IMR-90 (cell line): ENCODE results near the gene TNKS1BP1. TPM values are rescaled to one million over a fixed set of nuclear protein-coding genes. Genes with fewer than 3 reads are reported as not detected.
A peak's percentile ranks its signal among the peaks of the same experiment; 100 is the strongest.

ENCODE experiments used
- ATAC-seq: fragments of 200-7000 bp; cut with Tn5 transposase; 2 replicates; pipeline ENCODE4 v1.9.1; 2020; ENCODE audit warnings: low read depth, mild to moderate bottlenecking, moderate library complexity
- BruUV-seq: library from RNA; stranded (reverse); fragments of 400-500 nt; replicated peaks from 2 replicates; lab custom pipeline; 2021; lab: Mats Ljungman, UMichigan
- CTCF ChIA-PET: fragments of 300-600 bp; formaldehyde crosslinking; extraction: SDS; loops from one replicate; lab custom pipeline; 2021; ENCODE audit warnings: antibody characterized with exemption; lab: Yijun Ruan, JAX
- POLR2A ChIA-PET: fragments of 300-600 bp; sonication (Branson Sonifier 250); formaldehyde crosslinking; loops from one replicate; lab custom pipeline; 2022; ENCODE audit warnings: antibody characterized with exemption; ENCODE audit not compliant: unreplicated experiment; lab: Charles Lee
- DNase-seq: peaks from one replicate; pipeline ENCODE4 v3.0.0; 2013
- H2AFZ ChIP-seq: replicated peaks from 2 replicates; pipeline ENCODE3; 2013; ENCODE audit warnings: low read length, mild to moderate bottlenecking; ENCODE audit not compliant: poor library complexity
- H2AK5ac ChIP-seq: 2 replicates; pipeline ENCODE4 v1.6.1; 2013; ENCODE audit warnings: low read depth, low read length, inconsistent platforms
- H2AK9ac ChIP-seq: replicated peaks from 2 replicates; pipeline ENCODE3; 2013; ENCODE audit warnings: mild to moderate bottlenecking, low read depth, low read length, moderate library complexity; ENCODE audit not compliant: poor library complexity
- H2BK120ac ChIP-seq: 2 replicates; pipeline ENCODE4 v1.6.1; 2013; ENCODE audit warnings: low read depth, low read length, inconsistent platforms
- H2BK15ac ChIP-seq: 3 replicates; pipeline ENCODE4 v1.6.1; 2013; ENCODE audit warnings: low read depth, low read length, inconsistent platforms
- H2BK20ac ChIP-seq: 2 replicates; pipeline ENCODE4 v1.6.1; 2013; ENCODE audit warnings: low read depth, mild to moderate bottlenecking, inconsistent platforms, low read length, moderate library complexity
- H2BK5ac ChIP-seq: 2 replicates; pipeline ENCODE4 v1.6.1; 2013; ENCODE audit warnings: mild to moderate bottlenecking, low read depth, low read length, inconsistent platforms; ENCODE audit not compliant: poor library complexity, severe bottlenecking
- H3K14ac ChIP-seq: replicated peaks from 2 replicates; pipeline ENCODE4 v1.6.1; 2013; ENCODE audit warnings: low read depth, low read length, inconsistent platforms
- H3K18ac ChIP-seq: 2 replicates; pipeline ENCODE4 v1.6.1; 2013; ENCODE audit warnings: low read depth, low read length, control low read depth
- H3K23ac ChIP-seq: 2 replicates; pipeline ENCODE4 v1.6.1; 2013; ENCODE audit warnings: low read depth, low read length, inconsistent platforms
- H3K27ac ChIP-seq: 2 replicates; pipeline ENCODE4 v1.5.1; 2013; ENCODE audit warnings: mild to moderate bottlenecking, control low read depth, low read length; ENCODE audit not compliant: insufficient read depth
- H3K27me3 ChIP-seq: 2 replicates; pipeline ENCODE4 v1.6.1; 2013; ENCODE audit warnings: low read length; ENCODE audit not compliant: control insufficient read depth, insufficient read depth
- H3K36me3 ChIP-seq: 2 replicates; pipeline ENCODE4 v1.6.1; 2013; ENCODE audit warnings: low read length, mixed read lengths; ENCODE audit not compliant: control insufficient read depth, insufficient read depth
- H3K4ac ChIP-seq: 2 replicates; pipeline ENCODE4 v1.6.1; 2013; ENCODE audit warnings: low read depth, low read length, inconsistent platforms
- H3K4me1 ChIP-seq: 2 replicates; pipeline ENCODE4 v1.6.1; 2013; ENCODE audit warnings: low read length, mixed read lengths; ENCODE audit not compliant: control insufficient read depth, insufficient read depth
- H3K4me2 ChIP-seq: 2 replicates; pipeline ENCODE4 v1.6.1; 2013; ENCODE audit warnings: low read depth, mild to moderate bottlenecking, control low read depth, low read length, moderate library complexity
- H3K4me3 ChIP-seq: 2 replicates; pipeline ENCODE4 v1.5.1; 2013; ENCODE audit warnings: low read depth, mild to moderate bottlenecking, control low read depth, low read length, moderate library complexity; ENCODE audit not compliant: insufficient read depth
- H3K56ac ChIP-seq: 2 replicates; pipeline ENCODE4 v1.6.1; 2013; ENCODE audit warnings: low read length, inconsistent platforms; ENCODE audit not compliant: insufficient read depth; ENCODE audit errors: extremely low read depth
- H3K79me1 ChIP-seq, 2 experiments: 2 replicates each; pipeline ENCODE4 v1.6.1; 2013; ENCODE audit warnings: low read length in 2 of 2, inconsistent platforms in 1 of 2, low read depth in 1 of 2
- H3K9ac ChIP-seq: 2 replicates; pipeline ENCODE4 v1.6.1; 2013; ENCODE audit warnings: low read depth, low read length, control low read depth
- H3K9me1 ChIP-seq: 2 replicates; pipeline ENCODE4 v1.6.1; 2013; ENCODE audit warnings: low read length, inconsistent platforms; ENCODE audit not compliant: insufficient read depth
- H3K9me3 ChIP-seq: 2 replicates; pipeline ENCODE4 v1.6.1; 2013; ENCODE audit warnings: low read length; ENCODE audit not compliant: control insufficient read depth, insufficient read depth
- H4K20me1 ChIP-seq: 2 replicates; pipeline ENCODE4 v1.6.1; 2013; ENCODE audit warnings: low read length, inconsistent platforms; ENCODE audit not compliant: insufficient read depth
- H4K5ac ChIP-seq: 2 replicates; pipeline ENCODE4 v1.6.1; 2013; ENCODE audit warnings: mild to moderate bottlenecking, low read depth, low read length, control low read depth
- H4K8ac ChIP-seq, 2 experiments: 2 replicates each; pipeline ENCODE4 v1.6.1; 2013; ENCODE audit warnings: low read depth in 2 of 2, low read length in 2 of 2, control low read depth in 1 of 2, inconsistent platforms in 1 of 2
- H4K91ac ChIP-seq: 2 replicates; pipeline ENCODE4 v1.6.1; 2013; ENCODE audit warnings: low read depth, low read length, inconsistent platforms; ENCODE audit not compliant: insufficient read depth
- CEBPB ChIP-seq: IDR thresholded peaks from 2 replicates; pipeline ENCODE4 v1.6.1; 2012; ENCODE audit warnings: low read depth, low read length, improper control_type of control experiment
- CHD1 ChIP-seq: IDR thresholded peaks from 2 replicates; pipeline ENCODE4 v1.6.1; 2012; ENCODE audit warnings: low read depth, low read length, improper control_type of control experiment
- MAFK ChIP-seq: IDR thresholded peaks from 2 replicates; pipeline ENCODE4 v1.6.1; 2012; ENCODE audit warnings: low read depth, low read length, improper control_type of control experiment
- MAZ ChIP-seq: IDR thresholded peaks from 2 replicates; pipeline ENCODE4 v1.6.1; 2012; ENCODE audit warnings: low read depth, mild to moderate bottlenecking, low read length, improper control_type of control experiment, moderate library complexity, borderline replicate concordance
- RFX5 ChIP-seq: IDR thresholded peaks from 2 replicates; pipeline ENCODE4 v1.8.0; 2012; ENCODE audit warnings: low read depth, mild to moderate bottlenecking, low read length, moderate library complexity
- USF2 ChIP-seq: fragments of 150-350 bp; IDR thresholded peaks from 2 replicates; pipeline ENCODE4 v1.6.1; 2017; ENCODE audit warnings: mild to moderate bottlenecking, antibody characterized with exemption, low read length, low read depth
- WGBS, 2 experiments: methylation state at CpG; one replicate each; pipeline versions ENCODE4 v1.1.5 to v1.1.7; 2013; ENCODE audit warnings: missing lambda C conversion rate in 2 of 2; ENCODE audit not compliant: insufficient read length in 1 of 2; ENCODE audit errors: extremely low coverage in 2 of 2; 5-methylcytosine and 5-hydroxymethylcytosine counted together
- dilution Hi-C: fragments of 300-500 bp; cut with HindIII; formaldehyde crosslinking; loops from one replicate; pipeline ENCODE4 v1.14.3; 2018; ENCODE audit warnings: low sequenced_read_pairs; ENCODE audit not compliant: unreplicated experiment
- in situ Hi-C: fragments of 300-500 bp; cut with MboI; formaldehyde crosslinking; loops from 3 replicates; pipeline ENCODE4 v1.14.3; 2019; ENCODE audit warnings: low sequenced_read_pairs, inconsistent platforms, mixed read lengths
- intact Hi-C: fragments of 100-400 bp; cut with micrococcal nuclease; formaldehyde crosslinking; loops from 2 replicates; pipeline ENCODE4 v1.10.0; 2022
- polyA plus RNA-seq, 3 experiments: library from polyadenylated mRNA; depleted of rRNA; stranded (reverse); fragments of >200 nt; gene quantifications; 2 replicates each; pipeline ENCODE4 v1.2.3, GENCODE V29; 2012; ENCODE audit warnings: low replicate concordance in 1 of 3
- total RNA-seq: library from RNA; depleted of rRNA; stranded (reverse); fragments of >200 nt; gene quantifications from 2 replicates; pipeline ENCODE4 v1.2.3, GENCODE V29; 2012

Gene TNKS1BP1
- total and polyA plus RNA-seq, 2 of the 4 experiments (the other 2 are of a cell fraction) = 31.7 to 71.4 TPM

- TF ChIP-seq RFX5 (no peak), CEBPB (no peak), CHD1 (no peak), MAZ (no peak)
These were observed 49.2 kb downstream of the TNKS1BP1 start (continued) for GRCh38 chr11:57275582-57275981.

DNA sequence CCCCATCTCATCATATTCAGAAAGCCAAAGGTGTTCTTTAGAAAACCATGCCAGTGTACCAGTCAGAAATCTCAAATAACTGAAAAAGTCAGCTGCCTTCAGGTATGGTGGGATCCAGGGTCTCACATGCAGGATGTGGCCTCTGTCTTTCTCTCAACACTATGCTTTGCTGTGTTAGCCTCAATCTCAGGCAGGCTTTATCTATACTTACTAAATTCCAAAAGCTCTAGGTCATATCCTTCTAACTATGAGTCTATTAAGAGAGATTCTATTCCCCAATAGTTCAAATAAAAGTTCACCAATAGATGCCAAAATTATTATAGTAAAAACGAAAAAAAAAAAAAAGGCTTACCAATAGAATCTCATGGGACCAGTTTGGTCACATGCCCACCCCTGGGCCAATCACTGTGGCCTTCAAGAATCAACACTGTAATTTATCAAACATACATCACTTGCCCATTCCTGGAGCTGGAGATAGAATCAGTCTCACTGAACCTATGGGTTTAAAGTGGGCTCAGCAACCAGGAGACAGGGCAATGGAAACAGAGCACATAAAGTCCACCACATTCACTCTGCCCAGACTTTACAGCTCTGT lies 49.8 kb downstream of the TNKS1BP1 start:
- Histone ChIP-seq H2AFZ (peak overlapping the region; percentile 49), H3K9ac (no peak overlapping the region), H3K9me3 (peaks cover 5% of the 10 kb centered on the region), H2BK15ac (peak overlapping the region; percentile 82; the same call in 2 of the 3 replicates), H3K36me3 (no peaks in the 10 kb centered on the region), H2BK20ac (peak overlapping the region; percentile 88), H3K14ac (peak overlapping the region; percentile 38), H3K9me1 (peaks cover 11% of the 10 kb centered on the region), H2BK5ac (peak overlapping the region; percentile 12), H3K27ac (peak overlapping the region; percentile 17; the same call in 1 of the 2 replicates), H2AK9ac (no peak overlapping the region), H3K4me1 (peaks cover 25% of the 10 kb centered on the region), H4K5ac (peak overlapping the region; percentile 52), H2BK120ac (peak overlapping the region; percentile 76), H3K79me1 (no peaks in the 10 kb centered on the region), H3K18ac (peak overlapping the region; percentile 65), H4K20me1 (no peaks in the 10 kb centered on the region), H4K8ac (peak overlapping the region; percentile 23 to 70; a peak in 2 of 4 replicates), H3K23ac (peak overlapping the region; percentile 8; the same call in 1 of the 2 replicates), H3K4ac (peak overlapping the region; percentile 64), H3K4me3 (no peak overlapping the region), H3K56ac (no peak overlapping the region), H2AK5ac (peak overlapping the region; percentile 56; the same call in 1 of the 2 replicates), H3K27me3 (no peaks in the 10 kb centered on the region), H4K91ac (peak overlapping the region; percentile 30; the same call in 1 of the 2 replicates), H3K4me2 (no peak overlapping the region)
- intact Hi-C loops = no loop called here
- ATAC-seq = 0 out of 2 replicates have a peak, but pooled peaks have one; percentile 10
- ChIA-PET CTCF (interaction anchor here (0.7 kb wide), 1 partner anchor 86 kb away, joined by 3 read pairs; no protein-coding TSS in a partner anchor), POLR2A (interaction anchor here (0.6 kb wide), 1 partner anchor 25 kb away, joined by 6 read pairs; no protein-coding TSS in a partner anchor)
- no peak for TF ChIP-seq MAFK
- peak; percentile 81 for TF ChIP-seq USF2
- DNase-seq = peak; percentile 51
- in situ Hi-C loops = no loop called here
- BruUV-seq = no TSS peak
- WGBS, 2 experiments = no CpG with 5 or more reads among the region's 1 CpG
- dilution Hi-C loops = no loop called here
